NCI-H1048 (cell line): Measurements from ENCODE around the gene COTL1.

Experiments
- DNase-seq: peaks from one replicate; lab custom pipeline; 2025; lab: John Stamatoyannopoulos, UW

COTL1 gene, protein sequence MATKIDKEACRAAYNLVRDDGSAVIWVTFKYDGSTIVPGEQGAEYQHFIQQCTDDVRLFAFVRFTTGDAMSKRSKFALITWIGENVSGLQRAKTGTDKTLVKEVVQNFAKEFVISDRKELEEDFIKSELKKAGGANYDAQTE

GRCh38 chr16:84617791-84618580 is at the start of gene COTL1:
TSS of gene COTL1 (minus strand) at chr16:84618078. CDS start at chr16:84617914, 164 bp downstream.
- DNase-seq: peak; percentile 66

DNA sequence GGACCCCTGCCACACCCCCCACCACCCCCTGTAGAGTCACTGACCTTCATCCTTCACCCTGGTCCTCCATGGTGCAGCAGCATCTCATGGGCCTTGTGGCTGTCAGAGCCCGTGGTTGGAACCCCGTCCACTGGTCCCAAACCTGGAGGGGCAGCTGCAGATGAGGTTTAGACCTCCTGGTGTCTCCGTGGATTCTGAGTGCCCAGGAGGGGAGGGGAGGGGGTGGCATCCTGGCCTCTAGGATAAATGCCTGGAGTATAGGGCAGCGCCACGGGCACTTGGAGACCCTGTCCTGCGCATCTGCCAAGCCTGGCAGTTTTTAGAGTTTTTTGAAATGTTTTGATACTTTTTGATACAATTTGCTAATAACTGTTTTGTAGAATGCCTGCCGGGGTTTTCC is 48.0 kb upstream of the COTL1 start:
- DNase-seq: no peak

DNA sequence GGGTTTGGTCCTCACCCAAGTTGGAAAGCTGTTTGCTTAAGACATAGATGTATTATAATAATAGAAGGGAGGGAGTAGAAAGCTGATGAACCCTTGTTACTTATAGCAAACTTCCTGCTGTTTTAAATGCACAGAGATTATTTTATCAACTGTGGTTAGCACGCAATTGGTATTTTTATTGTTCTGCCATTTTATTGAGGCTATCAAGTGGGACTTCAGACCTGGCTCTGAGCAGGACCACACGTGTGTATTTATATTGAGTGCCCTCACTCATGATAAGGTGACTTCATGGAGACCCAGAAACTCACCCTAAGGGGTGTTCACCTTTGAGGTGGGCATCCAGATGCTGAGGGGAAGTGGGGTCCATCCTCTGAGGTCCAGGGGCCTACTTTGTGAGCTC is 47.5 kb upstream of the COTL1 start:
- DNase-seq: no peak

DNA sequence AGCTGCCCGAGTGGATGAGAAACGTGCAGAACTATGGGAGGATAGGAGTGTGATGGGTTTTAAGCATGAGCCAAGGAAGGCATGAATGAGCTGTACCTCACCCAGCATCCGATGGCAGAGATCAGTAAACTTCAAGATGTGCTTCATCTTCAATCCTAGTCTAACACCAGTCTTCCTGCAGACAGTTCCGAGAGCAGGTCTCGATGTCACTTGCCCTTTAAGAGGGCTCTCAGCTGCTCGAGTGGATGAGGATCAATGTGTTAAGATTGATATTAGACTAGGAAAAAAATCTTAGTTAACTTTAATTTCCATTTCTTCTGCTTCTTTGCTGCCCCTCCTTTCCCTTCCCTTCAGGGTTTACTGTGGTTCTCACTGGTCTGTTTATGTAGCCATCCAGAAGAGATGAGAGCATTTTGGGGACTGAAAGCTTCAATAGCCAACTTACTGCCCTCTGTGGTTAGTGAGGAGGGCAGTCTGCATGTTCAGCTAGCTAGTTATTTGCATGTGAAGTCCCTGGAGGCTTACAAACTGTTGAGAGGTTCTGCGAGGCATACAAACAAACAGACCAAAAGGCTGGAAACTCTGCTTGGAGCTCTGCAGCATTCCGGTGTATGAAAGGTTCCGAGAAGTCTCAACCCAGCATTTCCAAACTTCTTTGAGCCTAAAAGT is 45.7 kb upstream of the COTL1 start:
- no peak for DNase-seq

DNA sequence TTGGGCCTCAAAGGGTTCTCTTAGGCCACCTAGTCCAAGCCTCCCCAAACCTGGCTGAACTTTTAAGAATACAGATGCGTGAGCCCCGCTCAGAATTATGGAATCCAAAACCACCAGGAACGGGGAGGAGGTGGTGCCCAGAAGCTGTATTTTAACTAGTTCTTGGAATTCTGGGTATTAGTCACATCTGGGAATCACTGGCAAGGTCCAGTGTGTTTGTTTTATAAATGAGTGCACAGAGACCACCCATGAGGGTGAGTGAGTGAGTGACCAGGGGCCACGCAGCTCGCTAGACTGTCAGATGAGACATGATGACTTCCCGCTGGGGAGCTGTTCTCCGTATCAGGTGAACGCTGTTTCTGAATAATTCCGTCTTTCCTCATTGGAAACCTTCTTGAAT is 44.6 kb upstream of the COTL1 start:
- no peak for DNase-seq

DNA sequence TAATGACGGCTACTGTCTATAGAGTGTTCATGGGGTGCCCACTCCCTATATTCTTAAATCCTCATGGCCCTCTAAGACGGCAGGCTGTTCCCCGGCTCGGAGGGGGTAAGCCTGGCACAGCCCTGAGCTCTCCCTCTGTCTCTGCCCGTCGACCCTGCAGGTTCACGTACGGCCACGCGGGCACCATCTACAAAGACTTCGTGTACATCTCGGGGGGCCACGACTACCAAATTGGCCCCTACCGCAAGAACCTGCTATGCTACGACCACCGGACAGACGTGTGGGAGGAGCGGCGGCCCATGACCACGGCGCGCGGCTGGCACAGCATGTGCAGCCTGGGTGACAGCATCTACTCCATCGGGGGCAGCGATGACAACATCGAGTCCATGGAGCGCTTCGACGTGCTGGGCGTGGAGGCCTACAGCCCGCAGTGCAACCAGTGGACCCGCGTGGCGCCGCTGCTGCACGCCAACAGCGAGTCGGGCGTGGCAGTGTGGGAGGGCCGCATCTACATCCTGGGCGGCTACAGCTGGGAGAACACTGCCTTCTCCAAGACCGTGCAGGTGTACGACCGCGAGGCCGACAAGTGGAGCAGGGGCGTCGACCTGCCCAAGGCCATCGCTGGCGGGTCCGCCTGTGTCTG is 43.7 kb upstream of the COTL1 start:
- no peak for DNase-seq

GRCh38 chr16:84660973-84661372 is 43.1 kb upstream of the COTL1 start:
- DNase-seq: no peak

DNA sequence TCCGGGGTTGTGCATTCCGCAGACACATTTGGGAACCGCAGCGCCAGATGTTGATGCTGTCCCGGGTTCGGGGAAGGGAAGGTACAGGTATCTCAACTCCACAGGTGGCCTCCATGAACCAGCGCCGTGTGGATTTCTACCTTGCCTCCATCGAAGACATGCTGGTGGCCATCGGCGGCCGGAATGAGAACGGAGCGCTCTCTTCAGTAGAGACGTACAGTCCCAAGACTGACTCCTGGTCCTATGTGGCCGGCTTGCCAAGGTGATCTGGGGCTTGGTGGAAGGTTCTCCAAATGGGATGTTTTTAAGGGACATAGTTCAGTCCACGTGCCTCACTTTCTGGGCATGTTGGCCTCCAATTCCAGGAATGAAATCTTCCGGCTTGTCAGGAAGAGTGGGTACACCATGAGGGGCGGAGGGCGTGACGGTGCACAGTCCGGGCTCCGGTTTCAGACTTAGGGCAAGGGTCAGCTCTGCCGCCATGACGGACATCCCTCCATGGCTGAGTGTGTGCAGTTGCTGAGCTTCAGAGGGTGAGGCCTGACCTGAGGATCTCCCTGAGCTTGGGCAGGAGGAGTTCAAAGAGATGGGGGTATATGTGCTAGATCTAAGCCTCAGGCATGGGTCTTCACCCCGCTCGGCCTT is 41.9 kb upstream of the COTL1 start:
- DNase-seq: no peak

DNA sequence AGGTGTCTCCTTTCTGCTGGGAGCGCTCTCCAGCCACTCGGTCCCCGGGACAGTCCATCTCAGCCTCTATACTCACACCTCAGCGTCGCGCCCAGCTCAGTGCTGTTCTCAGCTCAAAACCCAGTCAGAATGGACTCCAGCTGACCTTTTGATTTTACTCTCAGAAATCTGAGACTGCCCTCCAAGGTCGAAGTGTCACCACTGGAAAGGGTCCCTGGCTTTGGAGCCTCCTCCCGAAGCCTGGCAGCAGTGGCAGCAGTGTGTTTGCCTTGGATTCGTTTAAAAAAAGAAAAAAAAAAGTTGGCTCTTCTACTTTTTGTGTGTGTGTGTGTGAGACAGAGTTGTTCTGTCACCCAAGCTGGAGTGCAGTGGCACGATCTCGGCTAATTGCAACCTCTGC is 40.8 kb upstream of the COTL1 start:
- DNase-seq: no peak

DNA sequence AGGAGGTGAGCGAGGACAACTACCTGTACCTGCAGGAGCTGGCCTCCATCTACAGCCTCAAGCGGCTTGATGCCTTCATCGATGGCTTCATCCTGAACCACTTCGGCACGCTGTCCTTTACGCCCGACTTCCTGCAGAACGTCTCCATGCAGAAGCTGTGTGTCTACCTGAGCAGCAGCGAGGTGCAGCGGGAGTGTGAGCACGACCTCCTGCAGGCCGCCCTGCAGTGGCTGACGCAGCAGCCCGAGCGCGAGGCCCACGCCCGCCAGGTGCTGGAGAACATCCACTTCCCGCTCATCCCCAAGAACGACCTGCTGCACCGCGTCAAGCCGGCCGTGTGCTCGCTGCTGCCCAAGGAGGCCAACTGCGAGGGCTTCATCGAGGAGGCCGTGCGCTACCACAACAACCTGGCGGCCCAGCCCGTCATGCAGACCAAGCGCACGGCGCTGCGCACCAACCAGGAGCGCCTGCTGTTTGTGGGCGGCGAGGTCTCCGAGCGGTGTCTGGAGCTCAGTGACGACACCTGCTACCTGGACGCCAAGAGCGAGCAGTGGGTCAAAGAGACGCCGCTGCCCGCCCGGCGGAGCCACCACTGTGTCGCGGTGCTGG is 39.5 kb upstream of the COTL1 start:
- no peak for DNase-seq

DNA sequence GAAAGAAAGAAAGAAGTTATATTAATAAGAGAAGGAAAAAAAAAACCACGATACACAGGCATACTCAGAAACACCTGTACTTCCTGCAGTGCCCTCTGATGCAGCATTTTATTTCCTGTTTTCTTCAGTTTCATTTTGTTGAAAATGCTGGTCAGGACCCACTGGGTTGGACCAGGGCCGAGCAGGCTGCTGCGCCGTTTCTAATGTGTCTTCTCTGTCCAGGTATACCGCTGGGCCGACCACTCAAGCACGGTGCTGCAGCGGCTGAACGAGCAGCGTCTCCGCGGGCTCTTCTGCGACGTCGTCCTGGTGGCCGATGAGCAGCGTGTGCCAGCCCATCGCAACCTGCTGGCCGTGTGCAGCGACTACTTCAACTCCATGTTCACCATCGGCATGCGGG is 38.8 kb upstream of the COTL1 start:
- DNase-seq: no peak

GRCh38 chr16:84654998-84655397 is 37.1 kb upstream of the COTL1 start:
- no peak for DNase-seq

DNA sequence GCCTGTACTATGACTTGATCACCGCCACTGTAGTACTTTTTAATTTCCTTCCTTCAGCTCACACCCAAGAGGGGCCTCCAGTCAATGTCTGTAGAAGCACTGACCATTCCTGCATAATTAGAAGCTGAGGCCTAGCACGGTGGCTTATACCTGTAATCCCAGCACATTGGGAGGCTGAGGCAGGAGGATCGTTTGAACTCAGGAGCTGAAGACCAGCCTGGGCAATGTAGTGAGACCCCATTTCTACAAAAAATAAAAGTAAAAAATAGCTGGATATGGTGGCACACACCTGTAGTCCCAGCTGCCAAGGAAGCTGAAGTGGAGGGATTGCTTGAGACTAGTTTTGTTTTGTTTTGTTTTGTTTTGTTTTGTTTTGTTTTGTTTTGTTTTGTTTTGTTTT is 36.4 kb upstream of the COTL1 start:
- no peak for DNase-seq

DNA sequence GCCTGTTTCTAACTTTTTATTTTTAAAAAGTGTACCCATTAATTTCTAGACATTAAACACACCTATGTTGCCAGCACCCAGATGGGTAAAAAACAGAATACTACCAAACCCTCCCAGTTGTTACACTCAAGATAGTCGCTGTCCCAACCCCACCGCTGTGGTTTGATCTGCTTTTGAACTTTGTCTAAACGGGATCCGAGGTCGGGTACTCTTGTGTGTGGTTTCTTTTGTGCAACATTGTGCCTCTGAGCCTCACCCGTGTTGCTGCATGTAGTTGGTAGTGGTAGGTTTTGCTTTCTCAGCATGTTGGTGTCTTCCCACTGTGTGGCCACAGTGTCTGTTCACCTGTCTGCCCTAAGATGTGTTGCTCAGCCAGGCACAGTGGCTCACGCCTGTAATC is 34.7 kb upstream of the COTL1 start:
- DNase-seq: no peak

- no peak for DNase-seq
Observed at GRCh38 chr16:84650062-84650991, 32.4 kb upstream of the COTL1 start.

GRCh38 chr16:84649511-84649861 is 31.6 kb upstream of the COTL1 start:
- no peak for DNase-seq

DNA sequence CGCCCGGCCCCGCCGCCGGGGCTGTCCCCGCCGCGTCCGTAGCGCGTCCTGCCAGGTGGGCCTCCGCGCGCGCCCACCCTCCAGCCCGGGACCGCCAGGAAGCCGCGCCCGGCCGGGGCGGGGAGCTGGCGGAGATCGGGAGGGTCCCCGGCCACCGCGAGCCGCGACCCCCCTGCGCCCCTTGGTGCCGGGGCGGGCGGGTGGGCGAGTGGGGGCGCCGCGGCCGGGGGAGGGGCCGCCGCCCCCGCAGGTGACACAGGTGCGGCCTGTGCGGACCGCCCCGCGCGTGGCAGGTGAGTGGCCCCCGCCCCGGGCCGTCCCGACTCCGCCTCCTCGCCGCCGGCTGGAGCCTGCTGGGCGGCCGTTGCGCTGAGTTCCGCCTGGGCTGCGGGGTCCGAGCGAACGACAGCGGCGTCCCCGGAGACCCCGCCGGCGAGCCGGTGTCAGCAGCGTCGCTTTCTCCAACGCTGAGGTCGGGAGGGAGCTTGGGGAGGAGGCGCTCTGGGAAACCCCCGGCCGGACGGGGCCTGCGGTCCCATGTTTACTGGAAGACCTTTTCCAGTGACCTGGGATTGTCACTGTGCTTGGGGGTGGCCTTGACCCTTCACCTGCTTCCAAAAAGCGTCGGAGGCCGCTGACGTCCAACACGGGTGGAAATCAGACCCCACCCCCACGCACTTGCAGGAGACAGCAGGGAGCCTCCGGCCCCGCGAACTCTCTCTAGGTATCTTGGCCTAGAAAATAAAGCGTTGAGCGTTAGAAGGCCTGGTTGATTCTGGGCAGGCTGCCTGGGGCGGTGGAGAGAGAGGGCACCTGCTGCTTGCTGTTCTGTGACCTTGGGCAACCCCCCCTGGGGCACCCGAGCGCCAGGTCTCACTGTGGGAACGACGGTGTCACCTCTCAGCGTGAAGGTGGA is 31.0 kb upstream of the COTL1 start:
- DNase-seq: no peak

DNA sequence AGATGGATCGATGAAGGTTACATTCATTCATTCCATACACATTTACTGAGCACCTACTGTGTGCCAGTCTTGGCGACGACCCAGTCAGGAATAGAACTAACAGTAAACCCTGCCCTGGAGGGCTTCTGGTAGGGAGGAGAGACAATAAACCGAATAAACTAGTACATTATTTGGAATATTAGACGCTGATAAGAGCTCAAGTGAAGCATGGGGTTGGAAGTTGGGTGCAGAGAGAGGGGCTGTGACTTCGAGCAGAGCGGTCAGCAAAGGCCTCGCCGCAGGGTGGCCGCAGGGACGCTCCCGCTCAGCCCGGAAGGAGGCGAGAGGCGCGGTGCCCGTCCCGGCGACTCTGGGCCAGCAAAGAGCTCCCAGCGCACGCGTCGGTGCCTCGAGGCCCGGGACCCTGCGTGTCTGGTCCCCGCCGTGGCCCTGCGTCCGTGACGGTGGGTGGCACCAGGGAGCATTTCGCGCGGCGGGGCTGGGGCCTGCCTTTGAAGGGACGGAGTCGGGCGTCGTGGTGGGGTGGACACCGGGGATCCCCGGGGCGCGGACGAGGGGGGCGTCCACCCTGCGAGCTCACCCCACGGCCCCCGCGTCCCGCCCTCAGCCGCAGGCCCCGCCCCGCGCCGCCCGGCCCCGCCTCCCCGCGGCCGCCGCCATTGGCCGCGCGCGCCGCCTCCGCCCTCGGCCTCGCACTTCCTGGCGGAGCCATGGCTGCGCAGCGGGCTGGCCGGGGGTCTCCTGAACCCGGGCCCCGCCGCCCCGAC is 30.1 kb upstream of the COTL1 start, which contains the start of gene KLHL36:
TSS of gene KLHL36 (plus strand) at position 684 of the 767 bp plus-strand sequence. CDS start 2,357 bp downstream, outside the sequence.
- DNase-seq: no peak

- DNase-seq: no peak
Observed at GRCh38 chr16:84643674-84644073, 25.8 kb upstream of the COTL1 start.
